HepG2 (cell line): ENCODE measurements around the gene WDR93. TPM values are rescaled to one million over a fixed set of nuclear protein-coding genes. Genes with fewer than 3 reads are reported as not detected.

Source experiments
- ATAC-seq: fragments of 200-7000 bp; cut with Tn5 transposase; 3 replicates; pipeline ENCODE4 v1.9.1; 2020; ENCODE audit warnings: mild to moderate bottlenecking, moderate library complexity
- BruUV-seq: library from RNA; stranded (reverse); fragments of 400-500 nt; replicated peaks from 2 replicates; lab custom pipeline; 2021; lab: Mats Ljungman, UMichigan
- CTCF ChIA-PET: fragments of 300-600 bp; formaldehyde crosslinking; extraction: SDS; loops from one replicate; lab custom pipeline; 2021; ENCODE audit warnings: low total read pairs, inconsistent platforms, low intra/inter-chr PET ratio; lab: Yijun Ruan, JAX
- POLR2A ChIA-PET: fragments of 350-600 bp; sonication (Branson Sonifier 250); formaldehyde crosslinking; loops from one replicate; lab custom pipeline; 2020; ENCODE audit warnings: antibody characterized with exemption, inconsistent platforms; lab: Yijun Ruan, JAX
- DNase-seq: peaks from one replicate; pipeline ENCODE4 v3.0.0-alpha.2; 2015; ENCODE audit warnings: low spot score
- FAIRE-seq: peaks from 3 replicates; lab custom pipeline; 2011; peaks lifted over from hg19 to GRCh38; lab: Jason Lieb, UNC
- H2AFZ ChIP-seq: one replicate; pipeline ENCODE4 v1.6.1; 2011; ENCODE audit warnings: low read length, inconsistent platforms
- H3K27ac ChIP-seq: fragments of 300-600 bp; 3 replicates; pipeline ENCODE4 v1.8.0; 2011; ENCODE audit warnings: mixed run types, mild to moderate bottlenecking, mixed read lengths, low read length, inconsistent platforms; ENCODE audit not compliant: insufficient read depth; ENCODE audit errors: extremely low read length
- H3K27me3 ChIP-seq, 2 experiments: fragments of 200-600 bp in 1 of 2; 2 replicates in 1 of 2; 3 replicates in 1 of 2; pipeline versions ENCODE4 v1.6.0 to v1.8.0; 2011; ENCODE audit warnings: low read length in 2 of 2, mild to moderate bottlenecking in 2 of 2, moderate library complexity in 2 of 2, inconsistent platforms in 1 of 2; ENCODE audit not compliant: insufficient read depth in 2 of 2, control insufficient read depth in 1 of 2
- H3K36me3 ChIP-seq, 2 experiments: fragments of 200-600 bp in 1 of 2; replicated peaks in 1 of 2; 2 replicates in 1 of 2; 3 replicates in 1 of 2; pipeline versions ENCODE4 v1.5.1 to v1.8.0; 2011; ENCODE audit warnings: low read length in 2 of 2, inconsistent platforms in 1 of 2; ENCODE audit not compliant: insufficient read depth in 2 of 2, control insufficient read depth in 1 of 2
- H3K4me1 ChIP-seq: 2 replicates; pipeline ENCODE4 v1.5.1; 2012; ENCODE audit warnings: low read length, inconsistent platforms; ENCODE audit not compliant: insufficient read depth
- H3K4me2 ChIP-seq: 2 replicates; pipeline ENCODE4 v1.6.0; 2011; ENCODE audit warnings: low read depth, low read length, inconsistent platforms
- H3K4me3 ChIP-seq, 3 experiments: fragments of 200-600 bp in 1 of 3; sonication (generic), shearing (Covaris generic) in 1 of 3; replicated peaks in 1 of 3; 2 replicates each; pipeline ENCODE4 v1.5.1; 2011 to 2016; ENCODE audit warnings: low read length in 3 of 3, inconsistent platforms in 2 of 3, low read depth in 2 of 3, mild to moderate bottlenecking in 2 of 3, control low read depth in 1 of 3, mixed read lengths in 1 of 3; ENCODE audit not compliant: insufficient read depth in 1 of 3
- H3K79me2 ChIP-seq: one replicate; pipeline ENCODE4 v1.6.1; 2011; ENCODE audit warnings: low read length, inconsistent platforms; ENCODE audit not compliant: insufficient read depth
- H3K9ac ChIP-seq: 2 replicates; pipeline ENCODE4 v1.6.0; 2011; ENCODE audit warnings: mild to moderate bottlenecking, low read depth, low read length, inconsistent platforms; ENCODE audit not compliant: insufficient read depth
- H3K9me3 ChIP-seq: 2 replicates; pipeline ENCODE4 v1.5.1; 2012; ENCODE audit warnings: mild to moderate bottlenecking, low read length
- H4K20me1 ChIP-seq: 2 replicates; pipeline ENCODE4 v1.6.0; 2011; ENCODE audit warnings: inconsistent platforms, mild to moderate bottlenecking, low read length, moderate library complexity; ENCODE audit not compliant: insufficient read depth
- BHLHE40 ChIP-seq: IDR thresholded peaks from 2 replicates; pipeline ENCODE4 v1.6.1; 2011; ENCODE audit warnings: low read length, improper control_type of control experiment
- HNRNPH1 ChIP-seq: fragments of 200-400 bp; formaldehyde crosslinking; optimal IDR thresholded peaks from 2 replicates; pipeline ENCODE3; 2017; ENCODE audit warnings: mild to moderate bottlenecking, low read depth, low read length
- IKZF4 ChIP-seq: sonication (generic); formaldehyde crosslinking; IDR thresholded peaks from 2 replicates; pipeline ENCODE4 v1.5.1; 2020; ENCODE audit warnings: borderline replicate concordance, mild to moderate bottlenecking, low read depth, missing genetic modification reagents; ENCODE audit errors: not compliant biosample characterization
- PITX1 ChIP-seq: sonication (generic); formaldehyde crosslinking; IDR thresholded peaks from 2 replicates; pipeline ENCODE4 v1.5.1; 2020; ENCODE audit warnings: mild to moderate bottlenecking, missing genetic modification reagents
- RFX5 ChIP-seq: IDR thresholded peaks from 2 replicates; pipeline ENCODE4 v1.6.1; 2011; ENCODE audit warnings: low read depth, low read length, improper control_type of control experiment
- RNF2 ChIP-seq: fragments of 450-650 bp; conservative IDR thresholded peaks from 2 replicates; pipeline ENCODE4 v1.6.1; 2016; ENCODE audit warnings: low read depth
- TARDBP ChIP-seq: sonication (generic); formaldehyde crosslinking; IDR thresholded peaks from 2 replicates; pipeline ENCODE4 v1.8.0; 2022; ENCODE audit warnings: mild to moderate bottlenecking, missing genetic modification reagents
- ZFP82 ChIP-seq: sonication (generic); formaldehyde crosslinking; IDR thresholded peaks from 2 replicates; pipeline ENCODE4 v1.5.1; 2020; ENCODE audit warnings: mild to moderate bottlenecking, missing genetic modification reagents, borderline replicate concordance
- ZNF441 ChIP-seq: sonication (generic); formaldehyde crosslinking; IDR thresholded peaks from 2 replicates; pipeline ENCODE4 v1.7.0; 2021; ENCODE audit warnings: missing genetic modification reagents, borderline replicate concordance
- WGBS: methylation state at CpG from one replicate; pipeline ENCODE4 v1.1.6; 2017; ENCODE audit warnings: low lambda C conversion rate; 5-methylcytosine and 5-hydroxymethylcytosine counted together
- in situ Hi-C: cut with HindIII; loops from 2 replicates; pipeline ENCODE4 v1.10.0; 2017; ENCODE audit warnings: low pct_unique_long_range_greater_than_20kb; ENCODE audit not compliant: extremely low pct_ligation_motif_present
- intact Hi-C: fragments of 100-400 bp; cut with micrococcal nuclease; formaldehyde crosslinking; loops from one replicate; pipeline ENCODE4 v1.10.0; 2022; ENCODE audit not compliant: unreplicated experiment
- polyA plus RNA-seq, 8 experiments: library from polyadenylated mRNA; depleted of rRNA in 3 of 8; stranded (reverse) in 7 of 8; unstranded in 1 of 8; fragments of >200 nt; fragmentation: Illumina TruSeq in 4 of 8; extraction: Trizol in 4 of 8; gene quantifications; 2 replicates each; pipeline versions ENCODE4 v1.2.1 to v1.2.3, GENCODE V29; 2011 to 2016; ENCODE audit warnings: low read depth in 4 of 8, missing spikeins in 1 of 8, mixed read lengths in 1 of 8; ENCODE audit not compliant: insufficient read depth in 1 of 8
- total RNA-seq, 5 experiments: library from RNA; depleted of rRNA; stranded (reverse); fragments of >200 nt; fragmentation: Illumina TruSeq; extraction: Trizol; gene quantifications; 2 replicates each; pipeline ENCODE4 v1.2.3, GENCODE V29; 2016; ENCODE audit warnings: low read depth in 1 of 5
- TF ChIP-seq, protein P1 (sequence below): sonication (generic); formaldehyde crosslinking; conservative IDR thresholded peaks from 2 replicates; pipeline ENCODE4 v1.8.0; 2022; ENCODE audit warnings: mild to moderate bottlenecking, moderate library complexity, missing genetic modification reagents
- TF ChIP-seq, protein P2 (sequence below): sonication (generic); formaldehyde crosslinking; IDR thresholded peaks from 2 replicates; pipeline ENCODE4 v1.8.0; 2022; ENCODE audit warnings: missing genetic modification reagents, mild to moderate bottlenecking, moderate library complexity, borderline replicate concordance
- TF ChIP-seq, protein P3 (sequence below): sonication (generic); formaldehyde crosslinking; IDR thresholded peaks from 2 replicates; pipeline ENCODE4 v1.8.0; 2022; ENCODE audit warnings: missing genetic modification reagents, low read depth, mild to moderate bottlenecking, borderline replicate concordance
- TF ChIP-seq, protein P4 (sequence below): fragments of 450-650 bp; IDR thresholded peaks from 2 replicates; pipeline ENCODE4 v1.6.1; 2016
- TF ChIP-seq, protein P5 (sequence below): sonication (generic); formaldehyde crosslinking; conservative IDR thresholded peaks from 2 replicates; pipeline ENCODE4 v1.4.0; 2020; ENCODE audit warnings: missing genetic modification reagents

WDR93 gene
- total and polyA plus RNA-seq, 2 of the 13 experiments (the other 11 are each of a cell fraction or from before 2014, with no cell fraction given): 0.07 TPM; not detected in 1

DNA sequence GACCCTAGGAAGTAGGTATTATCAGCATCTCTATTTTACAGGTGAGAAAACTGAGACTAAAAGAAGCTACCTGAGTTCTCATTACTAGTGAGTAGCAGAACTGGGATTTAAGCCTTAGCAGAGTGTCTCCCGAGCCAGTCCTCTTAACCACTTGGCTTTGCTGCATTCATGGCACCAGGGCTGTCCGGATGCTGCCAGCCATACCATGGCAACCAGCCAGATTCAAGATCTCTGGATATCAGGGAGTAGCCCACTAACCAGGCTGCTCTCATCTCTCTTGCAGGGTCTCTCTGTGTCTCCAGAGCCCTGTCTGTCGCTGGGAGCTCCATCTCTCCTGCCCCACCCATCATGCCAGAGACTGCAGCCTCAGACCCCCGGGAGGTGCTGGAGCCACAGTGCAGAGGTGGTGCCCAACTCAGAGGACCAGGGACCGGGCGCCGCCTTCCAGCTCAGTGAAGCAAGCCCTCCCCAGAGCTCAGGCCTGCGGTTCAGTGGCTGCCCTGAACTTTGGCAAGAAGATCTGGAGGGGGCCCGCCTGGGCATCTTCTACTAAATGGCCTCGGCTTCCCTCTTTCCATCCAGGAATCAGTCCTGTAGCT is 87.3 kb downstream of the WDR93 start:
- POLR2A ChIA-PET: no interaction called here
- BruUV-seq: no TSS peak
- no peak for TF ChIP-seq IKZF4 (CRISPR knock-in tag)
- TF ChIP-seq HNRNPH1: no peak
- no peak for TF ChIP-seq BHLHE40
- no peak for TF ChIP-seq TARDBP (CRISPR knock-in tag)
- TF ChIP-seq, protein P1, sequence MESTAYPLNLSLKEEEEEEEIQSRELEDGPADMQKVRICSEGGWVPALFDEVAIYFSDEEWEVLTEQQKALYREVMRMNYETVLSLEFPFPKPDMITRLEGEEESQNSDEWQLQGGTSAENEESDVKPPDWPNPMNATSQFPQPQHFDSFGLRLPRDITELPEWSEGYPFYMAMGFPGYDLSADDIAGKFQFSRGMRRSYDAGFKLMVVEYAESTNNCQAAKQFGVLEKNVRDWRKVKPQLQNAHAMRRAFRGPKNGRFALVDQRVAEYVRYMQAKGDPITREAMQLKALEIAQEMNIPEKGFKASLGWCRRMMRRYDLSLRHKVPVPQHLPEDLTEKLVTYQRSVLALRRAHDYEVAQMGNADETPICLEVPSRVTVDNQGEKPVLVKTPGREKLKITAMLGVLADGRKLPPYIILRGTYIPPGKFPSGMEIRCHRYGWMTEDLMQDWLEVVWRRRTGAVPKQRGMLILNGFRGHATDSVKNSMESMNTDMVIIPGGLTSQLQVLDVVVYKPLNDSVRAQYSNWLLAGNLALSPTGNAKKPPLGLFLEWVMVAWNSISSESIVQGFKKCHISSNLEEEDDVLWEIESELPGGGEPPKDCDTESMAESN (CRISPR knock-in tag): no peak
- no peak for TF ChIP-seq RFX5
- no peak for TF ChIP-seq PITX1 (CRISPR knock-in tag)
- TF ChIP-seq ZFP82 (CRISPR knock-in tag): no peak
- TF ChIP-seq RNF2: no peak
- TF ChIP-seq, protein P2, sequence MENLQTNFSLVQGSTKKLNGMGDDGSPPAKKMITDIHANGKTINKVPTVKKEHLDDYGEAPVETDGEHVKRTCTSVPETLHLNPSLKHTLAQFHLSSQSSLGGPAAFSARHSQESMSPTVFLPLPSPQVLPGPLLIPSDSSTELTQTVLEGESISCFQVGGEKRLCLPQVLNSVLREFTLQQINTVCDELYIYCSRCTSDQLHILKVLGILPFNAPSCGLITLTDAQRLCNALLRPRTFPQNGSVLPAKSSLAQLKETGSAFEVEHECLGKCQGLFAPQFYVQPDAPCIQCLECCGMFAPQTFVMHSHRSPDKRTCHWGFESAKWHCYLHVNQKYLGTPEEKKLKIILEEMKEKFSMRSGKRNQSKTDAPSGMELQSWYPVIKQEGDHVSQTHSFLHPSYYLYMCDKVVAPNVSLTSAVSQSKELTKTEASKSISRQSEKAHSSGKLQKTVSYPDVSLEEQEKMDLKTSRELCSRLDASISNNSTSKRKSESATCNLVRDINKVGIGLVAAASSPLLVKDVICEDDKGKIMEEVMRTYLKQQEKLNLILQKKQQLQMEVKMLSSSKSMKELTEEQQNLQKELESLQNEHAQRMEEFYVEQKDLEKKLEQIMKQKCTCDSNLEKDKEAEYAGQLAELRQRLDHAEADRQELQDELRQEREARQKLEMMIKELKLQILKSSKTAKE (CRISPR knock-in tag): no peak
- TF ChIP-seq, protein P3, sequence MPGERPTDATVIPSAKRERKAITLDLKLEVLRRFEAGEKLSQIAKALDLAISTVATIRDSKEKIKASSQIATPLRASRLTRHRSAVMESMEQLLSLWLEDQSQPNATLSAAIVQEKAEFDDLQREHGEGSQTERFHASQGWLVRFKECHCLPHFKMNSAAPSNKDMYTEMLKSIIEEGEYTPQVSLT: no peak
- no peak for TF ChIP-seq ZNF441 (CRISPR knock-in tag)
- TF ChIP-seq, protein P4, sequence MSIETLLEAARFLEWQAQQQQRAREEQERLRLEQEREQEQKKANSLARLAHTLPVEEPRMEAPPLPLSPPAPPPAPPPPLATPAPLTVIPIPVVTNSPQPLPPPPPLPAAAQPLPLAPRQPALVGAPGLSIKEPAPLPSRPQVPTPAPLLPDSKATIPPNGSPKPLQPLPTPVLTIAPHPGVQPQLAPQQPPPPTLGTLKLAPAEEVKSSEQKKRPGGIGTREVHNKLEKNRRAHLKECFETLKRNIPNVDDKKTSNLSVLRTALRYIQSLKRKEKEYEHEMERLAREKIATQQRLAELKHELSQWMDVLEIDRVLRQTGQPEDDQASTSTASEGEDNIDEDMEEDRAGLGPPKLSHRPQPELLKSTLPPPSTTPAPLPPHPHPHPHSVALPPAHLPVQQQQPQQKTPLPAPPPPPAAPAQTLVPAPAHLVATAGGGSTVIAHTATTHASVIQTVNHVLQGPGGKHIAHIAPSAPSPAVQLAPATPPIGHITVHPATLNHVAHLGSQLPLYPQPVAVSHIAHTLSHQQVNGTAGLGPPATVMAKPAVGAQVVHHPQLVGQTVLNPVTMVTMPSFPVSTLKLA: no peak
- TF ChIP-seq, protein P5, sequence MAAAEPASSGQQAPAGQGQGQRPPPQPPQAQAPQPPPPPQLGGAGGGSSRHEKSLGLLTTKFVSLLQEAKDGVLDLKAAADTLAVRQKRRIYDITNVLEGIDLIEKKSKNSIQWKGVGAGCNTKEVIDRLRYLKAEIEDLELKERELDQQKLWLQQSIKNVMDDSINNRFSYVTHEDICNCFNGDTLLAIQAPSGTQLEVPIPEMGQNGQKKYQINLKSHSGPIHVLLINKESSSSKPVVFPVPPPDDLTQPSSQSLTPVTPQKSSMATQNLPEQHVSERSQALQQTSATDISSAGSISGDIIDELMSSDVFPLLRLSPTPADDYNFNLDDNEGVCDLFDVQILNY (CRISPR knock-in tag): no peak
- DNase-seq (no peak), FAIRE-seq (no peak), ATAC-seq (no peak)
- no peaks in the 10 kb centered on the region for H4K20me1 ChIP-seq
- intact Hi-C loops (no loop called here), in situ Hi-C loops (no loop called here)
- H2AFZ ChIP-seq: no peak overlapping the region
- H3K4me1 ChIP-seq: peaks cover 48% of the 10 kb centered on the region
- H3K9ac ChIP-seq: no peak overlapping the region
- no peak overlapping the region for H3K4me3 ChIP-seq
- WGBS: 24% methylated on average over 7 of the region's 10 CpGs
- H3K79me2 ChIP-seq: no peaks in the 10 kb centered on the region
- H3K27ac ChIP-seq: no peak overlapping the region
- H3K9me3 ChIP-seq: no peaks in the 10 kb centered on the region
- H3K4me2 ChIP-seq: no peak overlapping the region
- H3K36me3 ChIP-seq: no peaks in the 10 kb centered on the region
- peaks cover 2 to 8% of the 10 kb centered on the region in 2 experiments; a peak in 3 of 5 replicates for H3K27me3 ChIP-seq
- CTCF ChIA-PET: no interaction called here
